Upper lobe of right lung (tissue), 1 donor: ENCODE measurements around the gene PRKD3. TPM values are rescaled to one million over a fixed set of nuclear protein-coding genes. Genes with fewer than 3 reads are reported as not detected.

Experiments used
- ATAC-seq: fragments of 200-7000 bp; cut with Tn5 transposase; one replicate; pipeline ENCODE4 v1.9.1; 2020; ENCODE audit warnings: mild to moderate bottlenecking, moderate library complexity
- DNase-seq: peaks from one replicate; pipeline ENCODE4 v3.0.0-alpha.2; 2020
- H3K27ac ChIP-seq: fragments of 200-600 bp; one replicate; pipeline ENCODE4 v1.8.0; 2022
- H3K27me3 ChIP-seq: fragments of 200-600 bp; one replicate; pipeline ENCODE4 v1.8.0; 2022; ENCODE audit warnings: mild to moderate bottlenecking
- H3K36me3 ChIP-seq: fragments of 200-600 bp; one replicate; pipeline ENCODE4 v1.8.0; 2022
- H3K4me1 ChIP-seq: fragments of 200-600 bp; one replicate; pipeline ENCODE4 v1.8.0; 2022
- H3K4me3 ChIP-seq: fragments of 200-600 bp; one replicate; pipeline ENCODE4 v1.8.0; 2022; ENCODE audit warnings: mild to moderate bottlenecking
- H3K9me3 ChIP-seq: fragments of 200-600 bp; one replicate; pipeline ENCODE4 v1.8.0; 2022
- CTCF ChIP-seq: fragments of 200-600 bp; IDR thresholded peaks from one replicate; pipeline ENCODE4 v1.8.0; 2022; ENCODE audit warnings: antibody characterized with exemption
- intact Hi-C: fragments of 100-400 bp; cut with DNase I; formaldehyde crosslinking; loops from one replicate; pipeline ENCODE4 v1.11.0; 2022
- total RNA-seq: library from RNA; stranded (reverse); fragmentation: NEBNext Ultra II Directional; extraction: Animal tissue kit (Norgen Biotek cat#: 25700); gene quantifications from one replicate; pipeline ENCODE4 v1.2.1, GENCODE V29; 2021
- donor health status: DM: no; HTN: yes; CAD: no; lungs with severe emphysema.

The PRKD3 gene
- total RNA-seq, 1 donor from 2014 or later, result 43.6 TPM

- no peak for ATAC-seq
- H3K4me1 ChIP-seq, result no peaks in the 10 kb centered on the region
- no peak for TF ChIP-seq CTCF
- H3K36me3 ChIP-seq, result no peaks in the 10 kb centered on the region
- no peak for DNase-seq
- no peak overlapping the region for H3K27ac ChIP-seq
- H3K27me3 ChIP-seq, result no peaks in the 10 kb centered on the region
- no peaks in the 10 kb centered on the region for H3K9me3 ChIP-seq
- intact Hi-C loops, result no loop called here
- no peak overlapping the region for H3K4me3 ChIP-seq
Measured at GRCh38 chr2:37333256-37333655, 8.6 kb upstream of the PRKD3 start.

GRCh38 chr2:37332560-37332959 is 7.9 kb upstream of the PRKD3 start:
- TF ChIP-seq CTCF, result no peak
- intact Hi-C loops, result no loop called here

GRCh38 chr2:37330681-37331080 is 6.0 kb upstream of the PRKD3 start:
- Histone ChIP-seq H3K4me1 (peaks cover 6% of the 10 kb centered on the region), H3K9me3 (no peaks in the 10 kb centered on the region), H3K4me3 (no peak overlapping the region), H3K27ac (no peak overlapping the region), H3K27me3 (no peaks in the 10 kb centered on the region), H3K36me3 (no peaks in the 10 kb centered on the region)
- ATAC-seq (peak; percentile 40), DNase-seq (no peak)
- intact Hi-C loops, result no loop called here
- no peak for TF ChIP-seq CTCF

More at GRCh38 chr2:37332560-37332959, 7.9 kb upstream of the PRKD3 start:
- Histone ChIP-seq H3K27ac (no peak overlapping the region), H3K36me3 (no peaks in the 10 kb centered on the region), H3K9me3 (no peaks in the 10 kb centered on the region), H3K27me3 (no peaks in the 10 kb centered on the region), H3K4me3 (no peak overlapping the region), H3K4me1 (no peaks in the 10 kb centered on the region)
- ATAC-seq (no peak), DNase-seq (no peak)

- Histone ChIP-seq H3K4me3 (peak overlapping the region; percentile 74), H3K36me3 (no peaks in the 10 kb centered on the region), H3K4me1 (peaks cover 13% of the 10 kb centered on the region), H3K9me3 (no peaks in the 10 kb centered on the region), H3K27ac (peak overlapping the region; percentile 83), H3K27me3 (no peaks in the 10 kb centered on the region)
- no peak for DNase-seq
- intact Hi-C loops, result no loop called here
- no peak for TF ChIP-seq CTCF
- ATAC-seq, result no peak
Measured at GRCh38 chr2:37326866-37327634, 2.4 kb upstream of the PRKD3 start.

- Histone ChIP-seq H3K36me3 (no peaks in the 10 kb centered on the region), H3K4me1 (peaks cover 21% of the 10 kb centered on the region), H3K9me3 (no peaks in the 10 kb centered on the region), H3K27ac (peak overlapping the region; percentile 83), H3K27me3 (no peaks in the 10 kb centered on the region), H3K4me3 (peak overlapping the region; percentile 74)
- ATAC-seq (peak; percentile 63), DNase-seq (no peak)
- no peak for TF ChIP-seq CTCF
- intact Hi-C loops, result no loop called here
Measured at GRCh38 chr2:37326285-37326684, 1.7 kb upstream of the PRKD3 start.
